Stomach (tissue), 9 donors: ENCODE measurements around the gene RGS6. TPM values are rescaled to one million over a fixed set of nuclear protein-coding genes. Genes with fewer than 3 reads are reported as not detected.

ENCODE experiments used
- DNase-seq, 2 donors: peaks; one replicate each; pipeline versions ENCODE4 v3.0.0 to v3.0.0-alpha.2; 2013 to 2019
- H3K27ac ChIP-seq, 5 donors: fragments of 200-600 bp in 4 of 5; sonication (generic) in 4 of 5; one replicate each; pipeline ENCODE4 v1.5.1; 2013 to 2019; ENCODE audit warnings: mild to moderate bottlenecking in 1 of 5, moderate library complexity in 1 of 5
- H3K27me3 ChIP-seq, 3 donors: fragments of 200-600 bp; sonication (generic); one replicate each; pipeline ENCODE4 v1.5.1; 2017 to 2019; ENCODE audit warnings: mixed run types in 1 of 3
- H3K36me3 ChIP-seq, 4 donors: fragments of 200-600 bp; sonication (generic); 1 replicate in 3 of 4; 2 replicates in 1 of 4; pipeline ENCODE4 v1.5.1; 2016 to 2019
- H3K4me1 ChIP-seq, 4 donors: fragments of 200-600 bp; sonication (generic); one replicate each; pipeline ENCODE4 v1.5.1; 2016 to 2019
- H3K4me3 ChIP-seq, 4 donors: fragments of 200-600 bp; sonication (generic) in 3 of 4; one replicate each; pipeline ENCODE4 v1.5.1; 2016 to 2019; ENCODE audit warnings: mild to moderate bottlenecking in 1 of 4
- H3K9me3 ChIP-seq, 4 donors: fragments of 200-600 bp; sonication (generic); one replicate each; pipeline ENCODE4 v1.5.1; 2016 to 2019
- EP300 ChIP-seq: sonication (generic); formaldehyde crosslinking; IDR thresholded peaks from one replicate; pipeline ENCODE4 v1.6.1; 2017; ENCODE audit warnings: antibody characterized with exemption
- POLR2A ChIP-seq, 4 donors: fragments of 450-650 bp; IDR thresholded peaks; one replicate each; pipeline ENCODE4 v1.6.1; 2016; ENCODE audit warnings: antibody characterized with exemption in 4 of 4, control low read depth in 2 of 4, mild to moderate bottlenecking in 1 of 4, moderate library complexity in 1 of 4
- POLR2AphosphoS5 ChIP-seq, 3 donors: sonication (generic); formaldehyde crosslinking; IDR thresholded peaks; one replicate each; pipeline ENCODE4 v1.6.1; 2016; ENCODE audit warnings: antibody characterized with exemption in 3 of 3
- WGBS, 5 donors: extraction: QIAGEN DNeasy Blood & Tissue Kit in 3 of 5; methylation state at CpG; one replicate each; pipeline versions ENCODE4 v1.1.5 to v1.1.7; 2013 to 2018; 5-methylcytosine and 5-hydroxymethylcytosine counted together
- intact Hi-C: fragments of 100-400 bp; cut with DNase I; formaldehyde crosslinking; loops from one replicate; pipeline ENCODE4 v1.15.1; 2023; ENCODE audit warnings: low total_unique reads
- polyA plus RNA-seq, 3 donors: library from polyadenylated mRNA; stranded (reverse); fragments of 200-250 nt; gene quantifications; one replicate each; pipeline ENCODE4 v1.2.3, GENCODE V29; 2013
- total RNA-seq, 5 donors: library from RNA; depleted of rRNA; stranded (reverse); fragments of >200 nt; gene quantifications; one replicate each; pipeline versions ENCODE4 v1.1.0 to v1.2.3, GENCODE V29; 2014 to 2016
- TF ChIP-seq, protein P1 (sequence below), 7 experiments: fragments of 450-650 bp in 4 of 7; fragments of 200-600 bp in 3 of 7; sonication (generic) in 3 of 7; IDR thresholded peaks; one replicate each; pipeline ENCODE4 v1.5.1; 2016 to 2019; ENCODE audit warnings: antibody characterized with exemption in 7 of 7, control low read depth in 2 of 7, mild to moderate bottlenecking in 1 of 7
- donor health status: healthy with polysubstance abuse.
- donor health status: Bipolar disorder and iron deficiency.
- donor health status: healthy.

Gene RGS6
- total and polyA plus RNA-seq, 8 donors = 0.25 to 18.0 (median 0.92) TPM; not detected in 1

DNA sequence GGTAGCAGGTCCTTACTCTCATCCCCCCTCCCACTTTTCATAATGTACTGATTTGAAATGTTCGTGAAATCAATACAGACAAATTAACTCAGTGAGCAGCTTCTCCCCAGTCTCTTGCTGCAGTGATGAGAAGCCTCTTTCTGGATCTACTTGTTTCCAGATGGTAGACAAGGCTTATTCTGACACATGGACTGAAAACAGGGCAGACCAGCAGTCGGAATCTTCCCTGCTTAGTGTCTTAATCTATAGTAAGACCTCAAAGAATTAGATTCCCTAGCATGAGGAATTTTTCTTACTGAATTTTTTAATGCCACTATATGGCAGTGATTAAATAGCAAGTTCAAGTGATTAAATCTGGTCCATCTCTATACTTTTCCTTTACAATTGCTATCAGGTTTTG, 120.1 kb downstream of the RGS6 start:
- Histone ChIP-seq H3K36me3 (no peaks in the 10 kb centered on the region), H3K9me3 (no peaks in the 10 kb centered on the region), H3K27ac (no peak overlapping the region), H3K4me3 (no peak overlapping the region), H3K27me3 (no peaks in the 10 kb centered on the region), H3K4me1 (no peaks in the 10 kb centered on the region)
- intact Hi-C loops = no loop called here
- 58 to 82% (median 75%) methylated on average over 2 of the region's 2 CpGs for WGBS, 5 donors
- TF ChIP-seq EP300 (no peak), POLR2AphosphoS5 (IDR thresholded peaks at IDR 0.05) (no peak), POLR2A (IDR thresholded peaks at IDR 0.05) (no peak)
- TF ChIP-seq, protein P1, sequence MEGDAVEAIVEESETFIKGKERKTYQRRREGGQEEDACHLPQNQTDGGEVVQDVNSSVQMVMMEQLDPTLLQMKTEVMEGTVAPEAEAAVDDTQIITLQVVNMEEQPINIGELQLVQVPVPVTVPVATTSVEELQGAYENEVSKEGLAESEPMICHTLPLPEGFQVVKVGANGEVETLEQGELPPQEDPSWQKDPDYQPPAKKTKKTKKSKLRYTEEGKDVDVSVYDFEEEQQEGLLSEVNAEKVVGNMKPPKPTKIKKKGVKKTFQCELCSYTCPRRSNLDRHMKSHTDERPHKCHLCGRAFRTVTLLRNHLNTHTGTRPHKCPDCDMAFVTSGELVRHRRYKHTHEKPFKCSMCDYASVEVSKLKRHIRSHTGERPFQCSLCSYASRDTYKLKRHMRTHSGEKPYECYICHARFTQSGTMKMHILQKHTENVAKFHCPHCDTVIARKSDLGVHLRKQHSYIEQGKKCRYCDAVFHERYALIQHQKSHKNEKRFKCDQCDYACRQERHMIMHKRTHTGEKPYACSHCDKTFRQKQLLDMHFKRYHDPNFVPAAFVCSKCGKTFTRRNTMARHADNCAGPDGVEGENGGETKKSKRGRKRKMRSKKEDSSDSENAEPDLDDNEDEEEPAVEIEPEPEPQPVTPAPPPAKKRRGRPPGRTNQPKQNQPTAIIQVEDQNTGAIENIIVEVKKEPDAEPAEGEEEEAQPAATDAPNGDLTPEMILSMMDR (IDR thresholded peaks at IDR 0.05) = no peak
- peak in 1 of 2 donors; percentile 7 for DNase-seq

DNA sequence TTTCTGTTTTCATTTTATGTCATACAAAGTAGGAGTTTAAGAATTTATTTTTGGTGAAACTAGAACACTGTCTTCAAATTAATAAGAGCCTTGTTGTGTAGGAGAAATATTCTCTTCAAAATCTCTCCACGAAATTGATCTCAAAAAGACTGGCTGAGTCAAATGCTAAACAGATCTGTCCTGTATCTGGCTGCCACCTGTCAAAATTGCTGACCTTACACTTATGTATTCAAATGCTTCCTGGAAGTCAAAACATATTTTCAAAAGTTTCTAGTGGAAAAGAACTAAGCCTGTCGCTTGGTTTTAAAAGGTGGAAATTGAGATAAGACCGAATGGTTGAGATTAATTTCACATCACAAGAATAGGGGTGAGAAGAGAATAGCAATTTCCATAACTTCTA, 121.4 kb downstream of the RGS6 start:
- no peaks in the 10 kb centered on the region for H3K4me1 ChIP-seq
- intact Hi-C loops = no loop called here
- 70 to 84% (median 76%) methylated on average over 3 of the region's 3 CpGs for WGBS, 5 donors
- no peaks in the 10 kb centered on the region for H3K27me3 ChIP-seq
- no peaks in the 10 kb centered on the region for H3K36me3 ChIP-seq
- H3K4me3 ChIP-seq = no peak overlapping the region
- DNase-seq = no peak
- no peak overlapping the region for H3K27ac ChIP-seq
- H3K9me3 ChIP-seq = no peaks in the 10 kb centered on the region
- TF ChIP-seq EP300 (no peak), POLR2AphosphoS5 (IDR thresholded peaks at IDR 0.05) (no peak), POLR2A (IDR thresholded peaks at IDR 0.05) (no peak)
- TF ChIP-seq, protein P1 (IDR thresholded peaks at IDR 0.05) = no peak

DNA sequence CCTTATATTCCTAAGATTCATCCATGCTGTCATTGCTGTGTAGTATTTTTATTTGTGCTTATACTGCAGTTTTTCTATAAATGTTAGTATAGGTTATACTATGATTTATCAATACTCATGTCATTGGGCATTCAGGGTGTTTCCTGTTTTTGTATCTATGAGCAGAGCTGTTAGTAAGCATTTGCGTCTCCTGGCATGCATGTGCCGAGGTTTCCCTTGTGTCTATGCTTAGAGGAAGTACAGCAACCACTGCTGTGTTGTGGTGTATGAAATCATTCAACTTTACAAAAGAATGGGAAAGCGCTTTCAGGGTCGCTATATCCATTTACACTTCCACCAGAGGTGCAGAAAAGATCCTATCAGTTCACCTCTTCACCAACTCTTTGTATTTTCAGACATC, 122.7 kb downstream of the RGS6 start:
- Histone ChIP-seq H3K27me3 (no peaks in the 10 kb centered on the region), H3K9me3 (no peaks in the 10 kb centered on the region), H3K4me3 (no peak overlapping the region), H3K36me3 (no peaks in the 10 kb centered on the region), H3K4me1 (no peaks in the 10 kb centered on the region), H3K27ac (no peak overlapping the region)
- TF ChIP-seq POLR2AphosphoS5 (IDR thresholded peaks at IDR 0.05) (no peak), EP300 (no peak)
- 58 to 76% (median 68%) methylated on average over 4 of the region's 4 CpGs for WGBS, 5 donors
- intact Hi-C loops = no loop called here
- DNase-seq = peak in 1 of 2 donors; percentile 5

DNA sequence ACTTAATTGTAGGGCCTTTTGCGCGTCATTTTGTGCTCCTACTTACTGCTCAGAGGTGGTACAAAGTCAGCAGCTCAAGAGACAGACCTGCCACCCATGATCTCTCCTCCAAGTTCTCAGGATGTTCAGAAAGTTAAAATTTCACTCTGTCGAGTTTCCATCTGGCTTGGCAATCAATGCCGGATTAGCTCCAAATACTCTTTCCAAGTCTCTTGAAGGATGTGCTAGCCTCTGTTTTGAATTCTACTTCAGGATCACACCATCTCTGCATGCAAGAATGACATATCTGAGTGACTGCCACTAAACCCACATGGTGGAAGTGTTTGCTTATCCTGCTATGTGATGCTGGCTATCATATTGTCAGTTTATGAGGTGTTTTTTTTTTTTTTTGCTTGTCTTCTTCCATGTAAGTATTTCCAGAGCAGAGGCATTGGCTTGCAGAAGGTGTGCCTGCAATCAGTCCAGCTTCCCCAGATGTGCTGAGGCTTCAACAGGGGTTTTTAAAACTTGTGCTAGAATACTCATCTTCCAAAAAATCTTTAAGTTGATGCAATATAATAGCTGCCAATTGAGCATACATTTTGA, 125.6 kb downstream of the RGS6 start:
- no peaks in the 10 kb centered on the region for H3K36me3 ChIP-seq
- DNase-seq = no peak
- TF ChIP-seq EP300 (no peak), POLR2AphosphoS5 (IDR thresholded peaks at IDR 0.05) (no peak), POLR2A (IDR thresholded peaks at IDR 0.05) (no peak)
- TF ChIP-seq, protein P1 (IDR thresholded peaks at IDR 0.05) = no peak
- H3K4me3 ChIP-seq = no peak overlapping the region
- intact Hi-C loops = no loop called here
- no peaks in the 10 kb centered on the region for H3K4me1 ChIP-seq
- 78 to 91% (median 90%) methylated on average over 4 of the region's 4 CpGs for WGBS, 5 donors
- no peak overlapping the region for H3K27ac ChIP-seq
- no peaks in the 10 kb centered on the region for H3K27me3 ChIP-seq
- H3K9me3 ChIP-seq = no peaks in the 10 kb centered on the region

DNA sequence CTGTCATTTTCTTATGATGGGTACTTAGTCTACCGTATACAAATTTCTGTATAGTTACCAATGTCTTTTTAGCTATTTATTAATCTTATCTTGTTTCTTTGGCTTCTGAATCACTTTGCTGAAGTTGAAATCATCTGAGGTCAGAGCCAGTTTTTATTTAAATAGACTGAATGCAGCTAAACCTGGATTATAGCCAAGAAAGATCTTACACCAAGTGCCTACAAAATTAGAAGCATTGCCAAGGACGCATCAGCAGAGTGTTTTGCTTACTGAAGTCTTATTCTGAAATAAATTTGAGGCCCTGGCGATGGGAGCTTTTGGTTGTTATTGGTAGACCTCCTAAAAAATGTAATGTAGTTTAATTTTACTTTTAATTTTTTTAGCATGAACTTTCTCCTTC, 128.2 kb downstream of the RGS6 start:
- no peak overlapping the region for H3K27ac ChIP-seq
- H3K4me3 ChIP-seq = no peak overlapping the region
- TF ChIP-seq, protein P1 (IDR thresholded peaks at IDR 0.05) = no peak
- no peak for TF ChIP-seq POLR2AphosphoS5 (IDR thresholded peaks at IDR 0.05)
- TF ChIP-seq POLR2A (IDR thresholded peaks at IDR 0.05) = no peak
- TF ChIP-seq EP300 = no peak
- H3K27me3 ChIP-seq = no peaks in the 10 kb centered on the region
- DNase-seq = peak in 1 of 2 donors; percentile 3
- H3K36me3 ChIP-seq = no peaks in the 10 kb centered on the region
- no peaks in the 10 kb centered on the region for H3K9me3 ChIP-seq
- H3K4me1 ChIP-seq = no peaks in the 10 kb centered on the region
- intact Hi-C loops = no loop called here
- 38 to 52% (median 40%) methylated on average over 3 of the region's 3 CpGs for WGBS, 5 donors
